ENCODE measurements around the gene TMEM212.

TMEM212 gene

DNA sequence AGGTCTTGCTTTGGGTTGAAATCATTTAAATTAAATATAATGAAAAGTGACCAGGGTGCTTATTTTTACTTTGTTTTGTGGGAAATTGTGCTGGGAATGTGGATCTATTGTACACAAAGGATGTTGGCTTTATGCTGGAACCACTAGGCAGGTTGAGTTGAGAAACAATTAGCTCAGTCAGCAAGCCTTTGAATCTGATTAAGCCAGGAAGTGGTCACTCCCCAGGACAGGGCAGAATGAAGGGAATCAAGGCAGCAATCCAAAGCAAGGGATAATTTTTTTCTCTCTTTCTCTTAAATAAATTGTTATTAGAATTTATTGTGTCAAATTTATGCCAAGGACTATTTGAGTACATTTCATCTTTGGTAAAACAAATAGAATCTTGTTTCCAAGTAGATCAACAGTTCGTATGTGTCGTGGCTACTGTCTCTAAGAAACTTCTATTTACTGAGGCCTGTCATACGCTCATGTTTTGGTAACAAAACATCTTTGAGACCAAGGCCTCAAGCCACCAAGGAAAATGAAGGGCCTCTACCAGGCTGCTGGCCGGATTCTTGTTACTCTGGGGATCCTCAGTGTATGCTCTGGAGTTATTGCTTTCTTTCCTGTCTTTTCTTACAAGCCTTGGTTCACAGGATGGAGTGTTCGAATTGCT, at the start of gene TMEM212:
Gene TMEM212 (plus strand): TSS at position 486 of the 655 bp plus-strand sequence. CDS start 35 bp downstream, at position 521.
- Histone ChIP-seq H3K27me3 (ENCODE audit: insufficient read depth, low read length, poor library complexity, severe bottlenecking) (no peaks in the 10 kb centered on the region), H3F3A (ENCODE audit: low read depth) (no peaks in the 10 kb centered on the region), H3K9ac (ENCODE audit: low read depth, low read length, poor library complexity, severe bottlenecking) (no peak within 1 kb of the TSS), H4K20me1 (ENCODE audit: insufficient read depth, low read length, poor library complexity, severe bottlenecking) (no peaks in the 10 kb centered on the region), H3K4me3 (ENCODE audit: low read length, poor library complexity, severe bottlenecking) (no peak within 1 kb of the TSS), H3K4me1 (ENCODE audit: insufficient read depth, low read length, poor library complexity, severe bottlenecking) (peaks cover 11% of the 10 kb centered on the region), H3K9me2 (replicated peaks; ENCODE audit: low read depth, low read length) (no peaks in the 10 kb centered on the region), H3K36me3 (ENCODE audit: insufficient read depth, low read length) (no peaks in the 10 kb centered on the region), H3K79me2 (ENCODE audit: insufficient read depth, low read length) (no peaks in the 10 kb centered on the region), H3K9me3 (ENCODE audit: insufficient read depth, low read depth, low read length) (no peaks in the 10 kb centered on the region), H3K4me2 (ENCODE audit: low read depth, low read length, poor library complexity, severe bottlenecking) (no peak within 1 kb of the TSS), H2AFZ (ENCODE audit: low read length) (no peak within 1 kb of the TSS)
- TF ChIP-seq CTCF (conservative IDR thresholded peaks at IDR 0.05; ENCODE audit: low read length), result no peak
- no peak for TF ChIP-seq EZH2phosphoT487 (IDR thresholded peaks at IDR 0.05; ENCODE audit: borderline replicate concordance)

DNA sequence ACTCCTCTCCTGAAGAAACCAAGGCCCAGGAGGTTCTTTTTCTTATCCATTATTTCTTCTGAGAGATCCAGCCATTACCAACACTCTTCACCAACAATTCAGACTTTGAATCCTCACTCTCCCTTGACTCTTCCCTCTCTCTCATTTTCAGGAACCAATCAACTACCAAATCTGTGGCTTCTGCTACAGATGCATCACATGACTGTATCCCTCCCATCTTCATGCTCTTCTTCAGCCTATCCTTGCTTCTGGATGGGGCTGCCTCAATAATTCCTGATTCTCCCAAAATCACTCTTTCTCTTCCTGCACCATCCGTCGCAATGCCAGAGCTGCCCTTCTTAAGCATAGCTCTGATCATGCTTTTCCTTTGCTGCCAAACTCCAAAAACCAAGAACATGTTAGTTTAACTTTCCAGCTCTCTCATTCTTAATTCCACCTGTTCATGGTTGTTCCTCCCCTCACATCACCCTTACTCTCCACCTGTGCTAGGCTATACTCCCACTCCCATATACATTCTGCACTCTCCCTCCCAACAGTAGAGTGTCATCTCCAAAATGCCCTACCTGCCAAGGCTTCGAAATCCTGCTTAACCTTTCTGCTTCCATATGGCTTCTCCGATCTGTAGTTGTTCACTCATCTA, 46.4 kb upstream of the TMEM212 start:
- H3F3A ChIP-seq (ENCODE audit: low read depth), result no peaks in the 10 kb centered on the region
- TF ChIP-seq EZH2phosphoT487 (IDR thresholded peaks at IDR 0.05; ENCODE audit: borderline replicate concordance), result no peak
- no peak for TF ChIP-seq CTCF (conservative IDR thresholded peaks at IDR 0.05; ENCODE audit: low read length)
- H2AFZ ChIP-seq (ENCODE audit: low read length), result no peak overlapping the region
- no peaks in the 10 kb centered on the region for H3K9me2 ChIP-seq (replicated peaks; ENCODE audit: low read depth, low read length)
- no peaks in the 10 kb centered on the region for H3K27me3 ChIP-seq (ENCODE audit: insufficient read depth, low read length, poor library complexity, severe bottlenecking)
- no peaks in the 10 kb centered on the region for H3K4me1 ChIP-seq (ENCODE audit: insufficient read depth, low read length, poor library complexity, severe bottlenecking)
- no peaks in the 10 kb centered on the region for H3K79me2 ChIP-seq (ENCODE audit: insufficient read depth, low read length)
- H3K9ac ChIP-seq (ENCODE audit: low read depth, low read length, poor library complexity, severe bottlenecking), result no peak overlapping the region
- H3K4me2 ChIP-seq (ENCODE audit: low read depth, low read length, poor library complexity, severe bottlenecking), result no peak overlapping the region
- no peak overlapping the region for H3K4me3 ChIP-seq (ENCODE audit: low read length, poor library complexity, severe bottlenecking)
- H3K36me3 ChIP-seq (ENCODE audit: insufficient read depth, low read length), result no peaks in the 10 kb centered on the region
- H3K9me3 ChIP-seq (ENCODE audit: insufficient read depth, low read depth, low read length), result no peaks in the 10 kb centered on the region
- H4K20me1 ChIP-seq (ENCODE audit: insufficient read depth, low read length, poor library complexity, severe bottlenecking), result no peaks in the 10 kb centered on the region

DNA sequence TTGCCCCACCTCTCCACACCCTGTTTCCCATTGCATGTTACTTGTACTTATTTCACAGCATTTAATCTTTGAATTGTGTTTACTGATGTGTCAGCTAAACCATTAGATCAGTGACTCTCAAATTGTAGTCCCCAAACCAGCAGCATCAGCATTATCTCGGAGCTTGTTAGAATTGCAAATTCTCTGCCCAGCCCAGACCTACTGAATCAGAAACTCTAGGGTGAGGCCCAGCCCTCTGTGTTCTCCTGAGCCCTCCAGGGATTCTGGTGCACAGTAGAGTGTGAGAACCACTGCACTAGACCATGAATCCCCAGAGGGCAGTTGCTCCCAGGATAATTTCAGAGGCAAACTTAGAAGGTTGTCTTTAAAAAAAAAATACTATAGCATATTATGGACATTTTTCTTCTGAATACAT, 45.9 kb upstream of the TMEM212 start:
- no peaks in the 10 kb centered on the region for H3K9me2 ChIP-seq (replicated peaks; ENCODE audit: low read depth, low read length)
- H2AFZ ChIP-seq (ENCODE audit: low read length), result no peak overlapping the region
- H3F3A ChIP-seq (ENCODE audit: low read depth), result no peaks in the 10 kb centered on the region
- no peaks in the 10 kb centered on the region for H3K27me3 ChIP-seq (ENCODE audit: insufficient read depth, low read length, poor library complexity, severe bottlenecking)
- no peaks in the 10 kb centered on the region for H3K79me2 ChIP-seq (ENCODE audit: insufficient read depth, low read length)
- H3K4me2 ChIP-seq (ENCODE audit: low read depth, low read length, poor library complexity, severe bottlenecking), result no peak overlapping the region
- TF ChIP-seq CTCF (conservative IDR thresholded peaks at IDR 0.05; ENCODE audit: low read length), result no peak
- no peak for TF ChIP-seq EZH2phosphoT487 (IDR thresholded peaks at IDR 0.05; ENCODE audit: borderline replicate concordance)
- no peak overlapping the region for H3K4me3 ChIP-seq (ENCODE audit: low read length, poor library complexity, severe bottlenecking)
- H3K9me3 ChIP-seq (ENCODE audit: insufficient read depth, low read depth, low read length), result no peaks in the 10 kb centered on the region
- no peaks in the 10 kb centered on the region for H3K36me3 ChIP-seq (ENCODE audit: insufficient read depth, low read length)
- H3K4me1 ChIP-seq (ENCODE audit: insufficient read depth, low read length, poor library complexity, severe bottlenecking), result no peaks in the 10 kb centered on the region
- H3K9ac ChIP-seq (ENCODE audit: low read depth, low read length, poor library complexity, severe bottlenecking), result no peak overlapping the region
- no peaks in the 10 kb centered on the region for H4K20me1 ChIP-seq (ENCODE audit: insufficient read depth, low read length, poor library complexity, severe bottlenecking)
